Panc1 (cell line): ENCODE data around the gene NIT1. TPM values are rescaled to one million over a fixed set of nuclear protein-coding genes. Genes with fewer than 3 reads are reported as not detected.

ENCODE experiments used
- ATAC-seq: fragments of 200-7000 bp; cut with Tn5 transposase; 2 replicates; pipeline ENCODE4 v1.9.1; 2020; ENCODE audit warnings: mild to moderate bottlenecking, moderate library complexity
- BruUV-seq: library from RNA; stranded (reverse); fragments of 400-500 nt; replicated peaks from 2 replicates; lab custom pipeline; 2021; lab: Mats Ljungman, UMichigan
- CTCF ChIA-PET: fragments of 300-600 bp; sonication (Branson Sonifier 250); formaldehyde crosslinking; loops from one replicate; lab custom pipeline; 2022; ENCODE audit warnings: antibody characterized with exemption; lab: Charles Lee
- POLR2A ChIA-PET: fragments of 300-600 bp; sonication (Branson Sonifier 250); formaldehyde crosslinking; loops from one replicate; lab custom pipeline; 2022; ENCODE audit warnings: antibody characterized with exemption; lab: Charles Lee
- DNase-seq: peaks from one replicate; pipeline ENCODE4 v3.0.0-alpha.2; 2010; ENCODE audit warnings: low read depth, low spot score
- H3K27ac ChIP-seq: 2 replicates; pipeline ENCODE4 v1.5.1; 2011; ENCODE audit warnings: mild to moderate bottlenecking, low read length, inconsistent platforms
- H3K27me3 ChIP-seq: fragments of 200-500 bp; sonication (Bioruptor generic); 2 replicates; pipeline ENCODE4 v1.6.0; 2014; ENCODE audit warnings: low read length, inconsistent platforms; ENCODE audit not compliant: control insufficient read depth, insufficient read depth
- H3K36me3 ChIP-seq: fragments of 200-500 bp; sonication (Bioruptor generic); 2 replicates; pipeline ENCODE4 v1.5.1; 2014; ENCODE audit warnings: inconsistent platforms, mild to moderate bottlenecking, low read length, moderate library complexity; ENCODE audit not compliant: control insufficient read depth, insufficient read depth
- H3K4me1 ChIP-seq: 2 replicates; pipeline ENCODE4 v1.5.1; 2011; ENCODE audit warnings: inconsistent platforms, mild to moderate bottlenecking, low read length, moderate library complexity; ENCODE audit not compliant: control insufficient read depth, insufficient read depth
- H3K4me3 ChIP-seq, 2 experiments: 2 replicates each; pipeline ENCODE4 v1.5.1; 2011 to 2012; ENCODE audit warnings: low read depth in 2 of 2, low read length in 2 of 2, mild to moderate bottlenecking in 2 of 2, inconsistent platforms in 1 of 2, moderate library complexity in 1 of 2
- H3K9me3 ChIP-seq: fragments of 200-500 bp; sonication (Bioruptor generic); 2 replicates; pipeline ENCODE4 v1.5.1; 2014; ENCODE audit warnings: low read depth, mild to moderate bottlenecking, inconsistent platforms, low read length, moderate library complexity; ENCODE audit not compliant: control insufficient read depth, insufficient read depth
- POLR2AphosphoS5 ChIP-seq: IDR thresholded peaks from 2 replicates; pipeline ENCODE4 v1.6.1; 2012; ENCODE audit warnings: mild to moderate bottlenecking, low read depth, low read length, moderate library complexity
- SIN3A ChIP-seq: IDR thresholded peaks from 2 replicates; pipeline ENCODE4 v1.6.1; 2012; ENCODE audit warnings: low read depth, mild to moderate bottlenecking, low read length, moderate library complexity, borderline replicate concordance; ENCODE audit not compliant: insufficient read depth
- TCF7L2 ChIP-seq: IDR thresholded peaks from 2 replicates; pipeline ENCODE4 v1.6.1; 2011; ENCODE audit warnings: mild to moderate bottlenecking, low read depth, low read length, inconsistent platforms
- in situ Hi-C: cut with HindIII; loops from 2 replicates; pipeline ENCODE4 v1.10.0; 2016; ENCODE audit warnings: low sequenced_read_pairs, low pct_unique_long_range_greater_than_20kb
- intact Hi-C: fragments of 100-400 bp; cut with micrococcal nuclease; formaldehyde crosslinking; loops from one replicate; pipeline ENCODE4 v1.10.0; 2022; ENCODE audit not compliant: unreplicated experiment
- total RNA-seq: library from RNA; stranded (reverse); gene quantifications from one replicate; pipeline ENCODE4 v1.2.1, GENCODE V29; 2021; ENCODE audit not compliant: unreplicated experiment
- TF ChIP-seq, protein P1 (sequence below), 2 experiments: IDR thresholded peaks; 2 replicates each; pipeline ENCODE4 v1.6.1; 2011 to 2012; ENCODE audit warnings: low read depth in 2 of 2, control low read depth in 1 of 2, low read length in 1 of 2, mild to moderate bottlenecking in 1 of 2, moderate library complexity in 1 of 2; ENCODE audit not compliant: insufficient read depth in 1 of 2
- TF ChIP-seq, protein P2 (sequence below): fragments of 450-650 bp; IDR thresholded peaks from 2 replicates; pipeline ENCODE4 v1.5.1; 2017; ENCODE audit warnings: mild to moderate bottlenecking

NIT1 gene
- total RNA-seq, 1 experiment from 2014 or later, result 31.3 TPM

DNA sequence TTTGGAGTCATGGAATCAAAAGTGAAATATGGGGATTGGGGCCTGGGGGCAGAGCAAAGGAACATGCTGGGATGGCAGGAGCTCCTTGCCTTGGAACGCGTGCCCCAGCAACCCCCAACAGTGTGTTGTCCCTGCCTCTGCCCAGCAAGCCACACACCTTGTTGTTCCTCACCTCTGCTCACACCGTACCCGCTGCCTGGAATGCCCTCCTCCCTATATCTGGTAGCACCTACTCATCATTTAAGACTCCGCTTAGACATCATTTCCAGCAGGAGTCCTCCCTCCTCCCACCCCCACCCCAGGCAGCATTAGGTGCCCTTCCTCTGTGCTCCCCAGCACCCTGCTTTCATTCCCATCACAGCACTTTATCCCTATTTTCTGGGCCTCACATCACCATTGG is 36.4 kb upstream of the NIT1 start:
- no peaks in the 10 kb centered on the region for H3K36me3 ChIP-seq
- in situ Hi-C loops (no loop called here), intact Hi-C loops (no loop called here)
- BruUV-seq, result no TSS peak
- TF ChIP-seq, protein P1, sequence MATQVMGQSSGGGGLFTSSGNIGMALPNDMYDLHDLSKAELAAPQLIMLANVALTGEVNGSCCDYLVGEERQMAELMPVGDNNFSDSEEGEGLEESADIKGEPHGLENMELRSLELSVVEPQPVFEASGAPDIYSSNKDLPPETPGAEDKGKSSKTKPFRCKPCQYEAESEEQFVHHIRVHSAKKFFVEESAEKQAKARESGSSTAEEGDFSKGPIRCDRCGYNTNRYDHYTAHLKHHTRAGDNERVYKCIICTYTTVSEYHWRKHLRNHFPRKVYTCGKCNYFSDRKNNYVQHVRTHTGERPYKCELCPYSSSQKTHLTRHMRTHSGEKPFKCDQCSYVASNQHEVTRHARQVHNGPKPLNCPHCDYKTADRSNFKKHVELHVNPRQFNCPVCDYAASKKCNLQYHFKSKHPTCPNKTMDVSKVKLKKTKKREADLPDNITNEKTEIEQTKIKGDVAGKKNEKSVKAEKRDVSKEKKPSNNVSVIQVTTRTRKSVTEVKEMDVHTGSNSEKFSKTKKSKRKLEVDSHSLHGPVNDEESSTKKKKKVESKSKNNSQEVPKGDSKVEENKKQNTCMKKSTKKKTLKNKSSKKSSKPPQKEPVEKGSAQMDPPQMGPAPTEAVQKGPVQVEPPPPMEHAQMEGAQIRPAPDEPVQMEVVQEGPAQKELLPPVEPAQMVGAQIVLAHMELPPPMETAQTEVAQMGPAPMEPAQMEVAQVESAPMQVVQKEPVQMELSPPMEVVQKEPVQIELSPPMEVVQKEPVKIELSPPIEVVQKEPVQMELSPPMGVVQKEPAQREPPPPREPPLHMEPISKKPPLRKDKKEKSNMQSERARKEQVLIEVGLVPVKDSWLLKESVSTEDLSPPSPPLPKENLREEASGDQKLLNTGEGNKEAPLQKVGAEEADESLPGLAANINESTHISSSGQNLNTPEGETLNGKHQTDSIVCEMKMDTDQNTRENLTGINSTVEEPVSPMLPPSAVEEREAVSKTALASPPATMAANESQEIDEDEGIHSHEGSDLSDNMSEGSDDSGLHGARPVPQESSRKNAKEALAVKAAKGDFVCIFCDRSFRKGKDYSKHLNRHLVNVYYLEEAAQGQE (IDR thresholded peaks at IDR 0.05; ENCODE audit: insufficient read depth in 1 of 2, low read depth in 2 of 2, low read length in 1 of 2), result no peak
- no peak for TF ChIP-seq SIN3A
- no peak for TF ChIP-seq POLR2AphosphoS5
- no peak for TF ChIP-seq TCF7L2
- TF ChIP-seq, protein P2, sequence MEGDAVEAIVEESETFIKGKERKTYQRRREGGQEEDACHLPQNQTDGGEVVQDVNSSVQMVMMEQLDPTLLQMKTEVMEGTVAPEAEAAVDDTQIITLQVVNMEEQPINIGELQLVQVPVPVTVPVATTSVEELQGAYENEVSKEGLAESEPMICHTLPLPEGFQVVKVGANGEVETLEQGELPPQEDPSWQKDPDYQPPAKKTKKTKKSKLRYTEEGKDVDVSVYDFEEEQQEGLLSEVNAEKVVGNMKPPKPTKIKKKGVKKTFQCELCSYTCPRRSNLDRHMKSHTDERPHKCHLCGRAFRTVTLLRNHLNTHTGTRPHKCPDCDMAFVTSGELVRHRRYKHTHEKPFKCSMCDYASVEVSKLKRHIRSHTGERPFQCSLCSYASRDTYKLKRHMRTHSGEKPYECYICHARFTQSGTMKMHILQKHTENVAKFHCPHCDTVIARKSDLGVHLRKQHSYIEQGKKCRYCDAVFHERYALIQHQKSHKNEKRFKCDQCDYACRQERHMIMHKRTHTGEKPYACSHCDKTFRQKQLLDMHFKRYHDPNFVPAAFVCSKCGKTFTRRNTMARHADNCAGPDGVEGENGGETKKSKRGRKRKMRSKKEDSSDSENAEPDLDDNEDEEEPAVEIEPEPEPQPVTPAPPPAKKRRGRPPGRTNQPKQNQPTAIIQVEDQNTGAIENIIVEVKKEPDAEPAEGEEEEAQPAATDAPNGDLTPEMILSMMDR, result no peak
- ATAC-seq (no peak), DNase-seq (no peak)
- peaks cover 4% of the 10 kb centered on the region; the same call in 1 of the 2 replicates for H3K4me1 ChIP-seq
- CTCF ChIA-PET, result interaction anchor here (0.6 kb wide), 1 partner anchor 32 kb away, joined by 4 read pairs; no protein-coding TSS in a partner anchor
- H3K4me3 ChIP-seq, result no peak overlapping the region
- no peaks in the 10 kb centered on the region for H3K27me3 ChIP-seq
- POLR2A ChIA-PET, result interaction anchor here (0.6 kb wide), 1 partner anchor 73 kb away, joined by 4 read pairs; no protein-coding TSS in a partner anchor
- no peaks in the 10 kb centered on the region for H3K9me3 ChIP-seq
- no peak overlapping the region for H3K27ac ChIP-seq

DNA sequence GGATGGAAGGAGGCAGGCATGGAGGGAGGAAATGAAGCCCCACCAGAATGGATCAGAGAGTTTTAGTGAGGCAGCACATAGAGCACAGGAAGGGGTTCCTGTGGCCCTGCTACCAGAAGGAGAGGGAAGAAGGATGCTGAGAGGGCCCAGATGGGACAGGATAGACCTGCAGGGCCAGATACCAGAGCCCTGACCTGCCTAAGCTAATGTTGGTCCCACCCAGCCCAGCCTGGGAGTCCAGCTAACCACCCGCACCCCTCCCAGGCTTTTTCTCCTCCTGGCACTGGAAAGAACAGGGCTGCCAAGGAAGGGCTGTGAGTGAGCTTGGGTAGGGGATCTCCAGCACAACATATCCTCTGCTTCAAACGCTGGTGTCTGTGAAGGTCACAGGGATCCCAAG is 35.4 kb upstream of the NIT1 start:
- ChIA-PET CTCF (no interaction called here), POLR2A (no interaction called here)
- Histone ChIP-seq H3K27me3 (no peaks in the 10 kb centered on the region), H3K4me3 (no peak overlapping the region), H3K9me3 (no peaks in the 10 kb centered on the region), H3K36me3 (no peaks in the 10 kb centered on the region), H3K4me1 (peaks cover 4% of the 10 kb centered on the region; the same call in 1 of the 2 replicates), H3K27ac (no peak overlapping the region)
- TF ChIP-seq, protein P2, result no peak
- TF ChIP-seq SIN3A, result no peak
- no peak for TF ChIP-seq TCF7L2
- no peak for TF ChIP-seq POLR2AphosphoS5
- TF ChIP-seq, protein P1 (IDR thresholded peaks at IDR 0.05; ENCODE audit: insufficient read depth in 1 of 2, low read depth in 2 of 2, low read length in 1 of 2), result no peak
- DNase-seq, result no peak
- BruUV-seq, result no TSS peak
- intact Hi-C loops, result no loop called here
- in situ Hi-C loops, result no loop called here
- ATAC-seq, result no peak
